Mucosa of descending colon (tissue), 3 donors: Measurements from ENCODE around the gene SLC39A12. TPM values are rescaled to one million over a fixed set of nuclear protein-coding genes. Genes with fewer than 3 reads are reported as not detected.

Experiments
- ATAC-seq: fragments of 200-7000 bp; cut with Tn5 transposase; one replicate; pipeline ENCODE4 v1.9.1; 2020; ENCODE audit warnings: mild to moderate bottlenecking, moderate library complexity
- DNase-seq, 3 donors: peaks; one replicate each; pipeline ENCODE4 v3.0.0-alpha.2; 2020
- H3K36me3 ChIP-seq: fragments of 200-600 bp; one replicate; pipeline ENCODE4 v1.8.0; 2021; ENCODE audit warnings: low read depth, mild to moderate bottlenecking
- H3K4me1 ChIP-seq: fragments of 200-600 bp; one replicate; pipeline ENCODE4 v1.8.0; 2021; ENCODE audit warnings: low read depth, mild to moderate bottlenecking
- H3K4me3 ChIP-seq: fragments of 200-600 bp; one replicate; pipeline ENCODE4 v1.8.0; 2021; ENCODE audit warnings: mild to moderate bottlenecking
- H3K9me3 ChIP-seq: fragments of 200-600 bp; one replicate; pipeline ENCODE4 v1.8.0; 2021; ENCODE audit warnings: mild to moderate bottlenecking
- intact Hi-C, 2 donors: fragments of 100-400 bp; cut with DNase I in 1 of 2; cut with micrococcal nuclease in 1 of 2; formaldehyde crosslinking; loops; one replicate each; pipeline versions ENCODE4 v1.11.0 to v1.11.1; 2022; cut with DNase I, micrococcal nuclease
- total RNA-seq, 3 donors: library from RNA; stranded (reverse); fragmentation: NEBNext Ultra II Directional in 2 of 3; extraction: Animal tissue kit (Norgen Biotek cat#: 25700) in 2 of 3; gene quantifications; one replicate each; pipeline versions ENCODE4 v1.2.1 to v1.2.4, GENCODE V29; 2021 to 2023
- TF ChIP-seq, protein P1 (sequence below): fragments of 200-600 bp; IDR thresholded peaks from one replicate; pipeline ENCODE4 v1.8.0; 2022; ENCODE audit warnings: antibody characterized with exemption, mild to moderate bottlenecking
- donor health status: DM: no; HTN: no; CAD: no; lungs with moderate emphysema.
- donor health status: DM: no; HTN: no; CAD: no.
- donor health status: DM: no; HTN: yes; CAD: no.

The SLC39A12 gene
- total RNA-seq, 3 donors from 2014 or later: 0.09 to 0.14 TPM; not detected in 1

DNA sequence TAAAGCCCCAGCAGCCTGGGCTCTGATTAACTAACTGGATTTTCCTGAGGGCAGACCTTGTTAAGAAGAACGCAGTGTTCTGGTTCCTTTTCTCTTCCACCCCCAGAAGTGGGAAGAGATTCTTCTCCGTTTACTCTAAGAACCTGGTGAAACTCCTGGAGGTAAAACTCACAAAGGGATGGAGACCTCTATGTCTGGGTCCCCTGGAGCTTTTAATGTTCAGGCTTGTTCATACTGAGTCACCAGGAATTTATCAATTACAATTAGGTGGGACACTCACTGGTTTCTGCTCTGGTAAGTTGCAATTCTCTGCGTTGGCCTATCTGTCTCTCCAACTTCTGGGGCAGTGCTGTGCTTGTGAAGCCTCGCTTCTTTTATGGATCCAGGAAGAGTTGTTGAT, 115.2 kb downstream of the SLC39A12 start:
- ATAC-seq (no peak), DNase-seq (no peak)
- intact Hi-C loops: no loop called here
- Histone ChIP-seq H3K4me1 (no peaks in the 10 kb centered on the region), H3K4me3 (no peak overlapping the region), H3K36me3 (no peaks in the 10 kb centered on the region), H3K9me3 (no peaks in the 10 kb centered on the region)
- TF ChIP-seq, protein P1, sequence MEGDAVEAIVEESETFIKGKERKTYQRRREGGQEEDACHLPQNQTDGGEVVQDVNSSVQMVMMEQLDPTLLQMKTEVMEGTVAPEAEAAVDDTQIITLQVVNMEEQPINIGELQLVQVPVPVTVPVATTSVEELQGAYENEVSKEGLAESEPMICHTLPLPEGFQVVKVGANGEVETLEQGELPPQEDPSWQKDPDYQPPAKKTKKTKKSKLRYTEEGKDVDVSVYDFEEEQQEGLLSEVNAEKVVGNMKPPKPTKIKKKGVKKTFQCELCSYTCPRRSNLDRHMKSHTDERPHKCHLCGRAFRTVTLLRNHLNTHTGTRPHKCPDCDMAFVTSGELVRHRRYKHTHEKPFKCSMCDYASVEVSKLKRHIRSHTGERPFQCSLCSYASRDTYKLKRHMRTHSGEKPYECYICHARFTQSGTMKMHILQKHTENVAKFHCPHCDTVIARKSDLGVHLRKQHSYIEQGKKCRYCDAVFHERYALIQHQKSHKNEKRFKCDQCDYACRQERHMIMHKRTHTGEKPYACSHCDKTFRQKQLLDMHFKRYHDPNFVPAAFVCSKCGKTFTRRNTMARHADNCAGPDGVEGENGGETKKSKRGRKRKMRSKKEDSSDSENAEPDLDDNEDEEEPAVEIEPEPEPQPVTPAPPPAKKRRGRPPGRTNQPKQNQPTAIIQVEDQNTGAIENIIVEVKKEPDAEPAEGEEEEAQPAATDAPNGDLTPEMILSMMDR: no peak

- no peaks in the 10 kb centered on the region for H3K36me3 ChIP-seq
- TF ChIP-seq, protein P1: no peak
- no peak for ATAC-seq
- H3K9me3 ChIP-seq: no peaks in the 10 kb centered on the region
- H3K4me3 ChIP-seq: no peak overlapping the region
- no peak for DNase-seq
- intact Hi-C loops: no loop called here
- no peaks in the 10 kb centered on the region for H3K4me1 ChIP-seq
These were observed 116.7 kb downstream of the SLC39A12 start for GRCh38 chr10:18068401-18068800.

GRCh38 chr10:18071591-18071990, 119.9 kb downstream of the SLC39A12 start:
- H3K9me3 ChIP-seq: no peaks in the 10 kb centered on the region
- DNase-seq (no peak), ATAC-seq (no peak)
- intact Hi-C loops: no loop called here
- TF ChIP-seq, protein P1: no peak
- no peak overlapping the region for H3K4me3 ChIP-seq
- H3K4me1 ChIP-seq: no peaks in the 10 kb centered on the region
- no peaks in the 10 kb centered on the region for H3K36me3 ChIP-seq

DNA sequence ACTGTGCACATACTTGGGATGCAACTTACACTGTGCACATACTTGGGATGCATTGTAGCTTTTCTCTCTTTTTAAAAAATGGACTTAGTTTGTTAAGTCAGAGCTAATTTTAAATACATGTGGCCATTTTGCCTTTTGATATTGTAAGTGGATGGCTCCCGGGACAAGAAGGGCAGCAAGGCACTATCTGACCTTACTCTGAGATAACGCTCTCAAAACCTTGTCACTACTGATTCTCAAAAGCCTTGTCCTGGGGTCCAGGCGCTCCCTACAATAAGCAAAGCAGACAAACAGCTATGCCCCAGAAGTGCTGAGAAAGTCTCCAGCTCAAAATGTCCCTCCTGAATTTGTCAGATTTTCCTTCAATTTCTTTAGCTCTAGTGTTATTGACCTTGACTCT, 121.6 kb downstream of the SLC39A12 start:
- TF ChIP-seq, protein P1: no peak
- no peak for DNase-seq
- Histone ChIP-seq H3K9me3 (no peaks in the 10 kb centered on the region), H3K4me1 (no peaks in the 10 kb centered on the region), H3K4me3 (no peak overlapping the region), H3K36me3 (no peaks in the 10 kb centered on the region)
- no peak for ATAC-seq
- intact Hi-C loops: no loop called here

DNA sequence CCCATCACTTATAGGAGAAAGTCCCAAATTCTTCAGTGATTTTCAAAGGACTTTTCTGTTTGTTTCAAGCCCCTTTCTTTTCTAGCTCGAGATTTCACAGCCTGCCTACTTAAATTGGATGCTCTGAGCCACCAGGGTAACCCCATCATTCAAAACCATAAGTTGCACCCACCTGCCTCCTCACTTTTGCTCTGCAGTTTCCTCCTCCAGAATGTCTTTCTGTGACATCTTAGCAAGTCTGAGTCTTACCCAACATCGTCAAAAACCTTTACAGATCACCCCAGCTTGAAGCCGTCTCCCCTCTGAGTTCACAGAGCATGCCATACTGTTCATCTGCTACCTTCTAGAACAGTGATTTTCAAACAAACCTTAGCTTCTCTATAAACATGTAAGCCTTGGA, 124.2 kb downstream of the SLC39A12 start:
- H3K4me1 ChIP-seq: no peaks in the 10 kb centered on the region
- ATAC-seq (no peak), DNase-seq (no peak)
- H3K9me3 ChIP-seq: no peaks in the 10 kb centered on the region
- H3K36me3 ChIP-seq: no peaks in the 10 kb centered on the region
- no peak overlapping the region for H3K4me3 ChIP-seq
- intact Hi-C loops: no loop called here
- TF ChIP-seq, protein P1: no peak

DNA sequence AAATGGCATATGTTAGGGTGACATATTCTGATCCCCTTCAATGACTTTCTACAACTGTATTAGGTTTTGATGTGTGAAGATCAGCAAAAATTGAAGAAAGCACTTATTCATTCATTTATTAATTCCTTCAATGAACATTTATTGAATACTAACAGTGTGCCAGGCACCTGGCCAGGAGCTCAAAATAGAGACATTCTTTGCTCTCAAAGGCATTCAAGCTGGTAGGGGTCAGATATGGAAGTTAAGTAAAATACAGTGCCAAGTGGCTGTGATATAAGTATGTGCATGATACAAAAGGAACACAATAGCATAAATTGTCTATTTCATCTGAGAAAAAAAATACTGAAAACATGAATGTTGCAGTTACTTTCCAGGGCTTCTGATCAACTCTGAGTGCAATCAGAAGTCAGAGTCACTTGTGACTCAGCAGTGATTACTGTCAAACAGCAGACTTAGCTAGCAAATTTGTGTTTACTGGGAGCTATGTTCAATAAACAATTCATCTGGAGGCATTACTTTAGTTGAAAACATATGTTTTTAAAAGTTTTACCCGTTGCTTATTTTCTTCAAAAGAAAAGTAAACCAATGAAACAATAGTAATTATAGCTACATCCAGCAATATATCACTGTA, 128.1 kb downstream of the SLC39A12 start:
- TF ChIP-seq, protein P1: no peak
- no peak for ATAC-seq
- intact Hi-C loops: no loop called here
- DNase-seq: no peak
- no peak overlapping the region for H3K4me3 ChIP-seq
- H3K9me3 ChIP-seq: no peaks in the 10 kb centered on the region
- H3K4me1 ChIP-seq: no peaks in the 10 kb centered on the region
- H3K36me3 ChIP-seq: no peaks in the 10 kb centered on the region
